Gastroesophageal sphincter (tissue), 4 donors: ENCODE results near the gene SDK1. TPM values are rescaled to one million over a fixed set of nuclear protein-coding genes. Genes with fewer than 3 reads are reported as not detected.

Source experiments
- ATAC-seq: fragments of 150-250 bp; one replicate; pipeline ENCODE4 v1.9.1; 2016; ENCODE audit warnings: mild to moderate bottlenecking, moderate library complexity
- H3K27ac ChIP-seq, 4 donors: fragments of 200-600 bp; sonication (generic) in 3 of 4; 1 replicate in 3 of 4; 2 replicates in 1 of 4; pipeline ENCODE4 v1.5.1; 2016 to 2019
- H3K27me3 ChIP-seq: fragments of 200-600 bp; sonication (generic); one replicate; pipeline ENCODE4 v1.5.1; 2019
- H3K36me3 ChIP-seq, 2 donors: fragments of 200-600 bp; sonication (generic); one replicate each; pipeline ENCODE4 v1.5.1; 2019; ENCODE audit warnings: control low read depth in 1 of 2
- H3K4me1 ChIP-seq, 3 donors: fragments of 200-600 bp; sonication (generic); 1 replicate in 2 of 3; 2 replicates in 1 of 3; pipeline ENCODE4 v1.5.1; 2016 to 2019; ENCODE audit warnings: control low read depth in 2 of 3
- H3K4me3 ChIP-seq, 2 donors: fragments of 200-600 bp; sonication (generic); one replicate each; pipeline ENCODE4 v1.5.1; 2019; ENCODE audit warnings: mild to moderate bottlenecking in 1 of 2, moderate library complexity in 1 of 2
- H3K9me3 ChIP-seq, 3 donors: fragments of 200-600 bp; sonication (generic); one replicate each; pipeline ENCODE4 v1.5.1; 2017 to 2019; ENCODE audit warnings: control low read depth in 2 of 3
- EP300 ChIP-seq: sonication (generic); formaldehyde crosslinking; IDR thresholded peaks from one replicate; pipeline ENCODE4 v1.6.1; 2017; ENCODE audit warnings: antibody characterized with exemption, mild to moderate bottlenecking
- POLR2A ChIP-seq, 2 donors: fragments of 450-650 bp; IDR thresholded peaks; one replicate each; pipeline ENCODE4 v1.6.1; 2017; ENCODE audit warnings: antibody characterized with exemption in 2 of 2, mild to moderate bottlenecking in 2 of 2, moderate library complexity in 1 of 2
- POLR2AphosphoS5 ChIP-seq: sonication (generic); formaldehyde crosslinking; IDR thresholded peaks from one replicate; pipeline ENCODE4 v1.6.1; 2017; ENCODE audit warnings: antibody characterized with exemption
- WGBS, 2 donors: methylation state at CpG; one replicate each; pipeline ENCODE4 v1.1.5; 2018; ENCODE audit warnings: low coverage in 1 of 2; 5-methylcytosine and 5-hydroxymethylcytosine counted together
- total RNA-seq, 4 donors: library from RNA; depleted of rRNA; stranded (reverse); fragments of >200 nt; gene quantifications; one replicate each; pipeline ENCODE4 v1.1.0, GENCODE V29; 2016
- TF ChIP-seq, protein P1 (sequence below), 4 experiments: fragments of 200-600 bp in 2 of 4; fragments of 450-650 bp in 2 of 4; sonication (generic) in 1 of 4; IDR thresholded peaks; one replicate each; pipeline ENCODE4 v1.5.1; 2017 to 2019; ENCODE audit warnings: antibody characterized with exemption in 4 of 4, mild to moderate bottlenecking in 2 of 4, moderate library complexity in 2 of 4

Gene SDK1
- total RNA-seq, 4 donors from 2014 or later, result 6.1 to 13.6 (median 8.7) TPM

DNA sequence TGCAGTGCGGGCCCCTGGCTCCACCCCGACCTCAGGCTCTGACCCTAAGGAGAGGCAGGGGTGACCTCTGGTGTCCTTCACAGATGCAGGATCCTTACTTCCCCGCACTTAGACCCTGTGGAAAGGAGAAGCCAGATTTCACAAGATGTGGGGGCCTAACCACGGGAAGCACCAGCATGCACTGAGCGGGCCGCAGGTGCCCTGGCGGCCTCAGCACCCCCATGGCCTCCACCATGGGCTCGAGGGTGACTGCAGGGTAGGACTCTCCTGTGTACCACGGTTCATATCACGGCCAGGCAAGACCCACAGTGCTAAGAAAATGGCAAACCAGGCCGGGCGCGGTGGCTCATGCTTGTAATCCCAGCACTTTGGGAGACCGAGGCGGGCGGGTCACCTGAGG, 971.1 kb downstream of the SDK1 start:
- 83 to 96% methylated on average over 1 to 7 of the region's 16 CpGs for WGBS, 2 donors
- no peak overlapping the region for H3K27ac ChIP-seq
- H3K9me3 ChIP-seq, result peaks cover 0 to 19% (median 0%) of the 10 kb centered on the region in 3 donors
- no peaks in the 10 kb centered on the region for H3K4me1 ChIP-seq
- H3K27me3 ChIP-seq, result peaks cover 41% of the 10 kb centered on the region
- ATAC-seq, result no peak
- H3K36me3 ChIP-seq, result no peaks in the 10 kb centered on the region
- no peak overlapping the region for H3K4me3 ChIP-seq
- TF ChIP-seq, protein P1, sequence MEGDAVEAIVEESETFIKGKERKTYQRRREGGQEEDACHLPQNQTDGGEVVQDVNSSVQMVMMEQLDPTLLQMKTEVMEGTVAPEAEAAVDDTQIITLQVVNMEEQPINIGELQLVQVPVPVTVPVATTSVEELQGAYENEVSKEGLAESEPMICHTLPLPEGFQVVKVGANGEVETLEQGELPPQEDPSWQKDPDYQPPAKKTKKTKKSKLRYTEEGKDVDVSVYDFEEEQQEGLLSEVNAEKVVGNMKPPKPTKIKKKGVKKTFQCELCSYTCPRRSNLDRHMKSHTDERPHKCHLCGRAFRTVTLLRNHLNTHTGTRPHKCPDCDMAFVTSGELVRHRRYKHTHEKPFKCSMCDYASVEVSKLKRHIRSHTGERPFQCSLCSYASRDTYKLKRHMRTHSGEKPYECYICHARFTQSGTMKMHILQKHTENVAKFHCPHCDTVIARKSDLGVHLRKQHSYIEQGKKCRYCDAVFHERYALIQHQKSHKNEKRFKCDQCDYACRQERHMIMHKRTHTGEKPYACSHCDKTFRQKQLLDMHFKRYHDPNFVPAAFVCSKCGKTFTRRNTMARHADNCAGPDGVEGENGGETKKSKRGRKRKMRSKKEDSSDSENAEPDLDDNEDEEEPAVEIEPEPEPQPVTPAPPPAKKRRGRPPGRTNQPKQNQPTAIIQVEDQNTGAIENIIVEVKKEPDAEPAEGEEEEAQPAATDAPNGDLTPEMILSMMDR (IDR thresholded peaks at IDR 0.05), result no peak

DNA sequence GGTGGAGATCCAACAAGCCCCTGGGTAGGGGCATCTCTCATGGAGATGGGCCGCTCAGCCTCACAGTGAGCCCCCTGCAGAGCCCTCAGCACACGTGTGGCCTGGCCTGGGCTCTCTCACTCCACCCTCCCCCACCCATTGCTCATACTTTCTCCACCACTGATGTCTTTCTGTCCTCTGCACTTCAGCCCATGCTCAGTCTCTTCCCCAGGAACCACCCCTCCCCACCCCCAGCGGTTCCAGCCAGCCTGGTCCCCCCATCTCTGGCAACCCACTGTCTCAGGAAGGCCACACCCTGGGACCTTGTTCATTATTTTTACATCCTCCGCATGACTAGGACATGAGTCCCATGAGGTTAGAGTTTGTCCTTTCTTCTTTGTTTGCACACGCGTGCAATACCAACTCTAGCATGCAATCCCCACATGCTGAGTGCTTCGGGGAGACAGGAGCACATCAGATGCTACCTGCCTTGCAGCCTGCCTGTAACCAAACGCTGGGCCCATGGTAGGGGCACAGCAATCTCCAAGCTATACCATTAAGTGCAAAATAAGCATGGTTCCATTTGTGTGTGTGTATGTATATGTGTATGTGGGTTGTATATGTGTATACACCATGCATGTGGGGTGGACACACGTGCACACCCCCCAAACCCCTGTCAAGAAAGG, 972.6 kb downstream of the SDK1 start:
- H3K4me3 ChIP-seq, result no peak overlapping the region
- no peaks in the 10 kb centered on the region for H3K36me3 ChIP-seq
- WGBS, 2 donors, result 78 to 81% methylated on average over 4 to 6 of the region's 9 CpGs
- TF ChIP-seq POLR2A (IDR thresholded peaks at IDR 0.05) (no peak), EP300 (no peak)
- TF ChIP-seq, protein P1 (IDR thresholded peaks at IDR 0.05), result no peak
- H3K4me1 ChIP-seq, result no peaks in the 10 kb centered on the region
- no peak for ATAC-seq
- H3K9me3 ChIP-seq, result peaks cover 0 to 19% (median 0%) of the 10 kb centered on the region in 3 donors
- H3K27me3 ChIP-seq, result peaks cover 39% of the 10 kb centered on the region
- H3K27ac ChIP-seq, result no peak overlapping the region

DNA sequence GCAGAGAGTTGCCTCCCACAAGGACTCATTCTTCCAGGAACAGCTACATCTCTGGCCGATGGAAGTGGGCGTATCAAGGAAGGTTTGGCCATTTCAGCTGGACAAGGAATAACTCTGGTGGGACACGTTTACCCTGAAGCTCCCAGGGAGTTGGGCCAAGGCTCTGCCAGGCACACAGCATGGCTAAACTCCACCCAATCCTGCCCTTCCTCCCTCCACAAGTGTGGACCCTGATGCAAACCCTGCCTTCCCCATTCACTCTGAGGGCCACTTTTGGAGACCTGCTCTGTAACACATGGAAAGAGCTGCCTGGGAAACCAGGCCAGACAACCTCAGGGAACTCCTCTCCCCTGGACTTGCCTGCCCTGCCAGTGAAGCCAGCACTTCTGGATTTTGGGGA, 973.2 kb downstream of the SDK1 start:
- H3K27me3 ChIP-seq, result peaks cover 34% of the 10 kb centered on the region
- no CpG with 5 or more reads among the region's 3 CpGs for WGBS, 2 donors
- no peak for ATAC-seq
- peaks cover 0 to 19% (median 0%) of the 10 kb centered on the region in 3 donors for H3K9me3 ChIP-seq
- H3K36me3 ChIP-seq, result no peaks in the 10 kb centered on the region
- no peaks in the 10 kb centered on the region for H3K4me1 ChIP-seq
- TF ChIP-seq, protein P1 (IDR thresholded peaks at IDR 0.05), result no peak
- TF ChIP-seq EP300 (no peak), POLR2A (IDR thresholded peaks at IDR 0.05) (no peak), POLR2AphosphoS5 (no peak)
- no peak overlapping the region for H3K4me3 ChIP-seq
- no peak overlapping the region for H3K27ac ChIP-seq

DNA sequence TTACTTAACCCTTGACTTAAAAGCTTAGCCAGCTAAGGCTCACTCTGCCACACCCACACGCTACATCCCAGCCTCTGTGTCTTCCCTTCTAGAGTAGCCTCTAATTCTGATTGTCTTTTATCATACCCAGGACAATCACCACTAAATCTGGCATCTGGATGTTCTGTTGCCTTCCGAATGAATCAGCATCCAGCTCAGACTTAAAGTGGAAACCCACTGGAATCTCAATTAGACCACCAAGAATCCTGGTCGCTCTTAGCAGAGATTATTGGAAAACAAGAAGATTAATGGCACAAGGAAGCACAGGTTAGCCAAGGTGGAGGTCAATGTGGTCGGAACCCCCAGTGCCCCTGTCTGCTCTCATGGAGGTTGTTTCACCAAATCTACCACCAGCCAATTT, 976.9 kb downstream of the SDK1 start:
- no peak overlapping the region for H3K4me3 ChIP-seq
- WGBS, 2 donors, result 59 to 90% methylated on average over 1 to 4 of the region's 4 CpGs
- no peak overlapping the region for H3K27ac ChIP-seq
- no peak for ATAC-seq
- peaks cover 0 to 19% (median 0%) of the 10 kb centered on the region in 3 donors for H3K9me3 ChIP-seq
- no peaks in the 10 kb centered on the region for H3K36me3 ChIP-seq
- H3K27me3 ChIP-seq, result peaks cover 24% of the 10 kb centered on the region
- no peak for TF ChIP-seq EP300
- no peak for TF ChIP-seq POLR2A (IDR thresholded peaks at IDR 0.05)
- TF ChIP-seq, protein P1 (IDR thresholded peaks at IDR 0.05), result no peak
- no peak for TF ChIP-seq POLR2AphosphoS5
- H3K4me1 ChIP-seq, result no peaks in the 10 kb centered on the region

DNA sequence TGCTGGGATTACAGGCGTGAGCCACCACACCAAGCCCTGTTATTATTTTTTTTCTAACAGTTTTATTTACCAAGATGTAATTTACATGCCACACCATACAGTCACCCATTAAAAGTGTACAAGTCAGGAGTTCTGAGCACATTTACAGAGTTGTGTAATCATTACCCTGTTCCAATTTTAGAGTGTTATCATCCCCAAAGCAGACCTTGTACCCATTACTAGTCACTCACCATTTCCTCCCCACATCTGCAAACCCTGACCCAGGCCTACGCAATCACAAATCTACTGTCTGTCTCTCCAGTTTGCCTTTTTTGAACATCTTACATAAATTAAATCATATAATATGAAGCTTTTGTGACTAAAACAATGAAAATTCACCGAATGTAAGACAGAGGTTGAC, 978.2 kb downstream of the SDK1 start:
- H3K4me3 ChIP-seq, result no peak overlapping the region
- 84 to 100% methylated on average over 2 to 3 of the region's 3 CpGs for WGBS, 2 donors
- no peak overlapping the region for H3K27ac ChIP-seq
- ATAC-seq, result no peak
- no peak for TF ChIP-seq POLR2AphosphoS5
- no peak for TF ChIP-seq POLR2A (IDR thresholded peaks at IDR 0.05)
- no peak for TF ChIP-seq EP300
- TF ChIP-seq, protein P1 (IDR thresholded peaks at IDR 0.05), result no peak
- H3K9me3 ChIP-seq, result peaks cover 0 to 10% (median 0%) of the 10 kb centered on the region in 3 donors
- H3K4me1 ChIP-seq, result no peaks in the 10 kb centered on the region
- no peaks in the 10 kb centered on the region for H3K36me3 ChIP-seq
- H3K27me3 ChIP-seq, result peaks cover 25% of the 10 kb centered on the region
